ENCODE results near the gene CRYBB1.

The CRYBB1 gene

GRCh38 chr22:26564672-26565071 lies 53.2 kb downstream of the CRYBB1 start:
- Histone ChIP-seq H3K4me3 (ENCODE audit: low read depth, low read length) (no peak overlapping the region), H3K4me1 (ENCODE audit: control insufficient read depth, insufficient read depth, low read length) (peaks cover 54% of the 10 kb centered on the region), H3K27ac (ENCODE audit: low read depth, low read length) (no peak overlapping the region), H3K9me3 (ENCODE audit: control insufficient read depth, insufficient read depth, low read depth, low read length) (no peaks in the 10 kb centered on the region), H3K9ac (ENCODE audit: low read length) (no peak overlapping the region), H3K27me3 (ENCODE audit: control insufficient read depth, insufficient read depth, low read length) (no peaks in the 10 kb centered on the region), H3K36me3 (ENCODE audit: control insufficient read depth, insufficient read depth, low read length) (peaks cover 9% of the 10 kb centered on the region)

GRCh38 chr22:26564181-26564580 lies 53.6 kb downstream of the CRYBB1 start:
- Histone ChIP-seq H3K4me3 (ENCODE audit: low read depth, low read length) (no peak overlapping the region), H3K9me3 (ENCODE audit: control insufficient read depth, insufficient read depth, low read depth, low read length) (no peaks in the 10 kb centered on the region), H3K27me3 (ENCODE audit: control insufficient read depth, insufficient read depth, low read length) (no peaks in the 10 kb centered on the region), H3K9ac (ENCODE audit: low read length) (no peak overlapping the region), H3K27ac (ENCODE audit: low read depth, low read length) (no peak overlapping the region), H3K36me3 (ENCODE audit: control insufficient read depth, insufficient read depth, low read length) (peaks cover 9% of the 10 kb centered on the region), H3K4me1 (ENCODE audit: control insufficient read depth, insufficient read depth, low read length) (peaks cover 58% of the 10 kb centered on the region)

- peaks cover 9% of the 10 kb centered on the region for H3K36me3 ChIP-seq (ENCODE audit: control insufficient read depth, insufficient read depth, low read length)
- H3K4me3 ChIP-seq (ENCODE audit: low read depth, low read length): no peak overlapping the region
- H3K27ac ChIP-seq (ENCODE audit: low read depth, low read length): no peak overlapping the region
- no peaks in the 10 kb centered on the region for H3K9me3 ChIP-seq (ENCODE audit: control insufficient read depth, insufficient read depth, low read depth, low read length)
- H3K9ac ChIP-seq (ENCODE audit: low read length): no peak overlapping the region
- peaks cover 61% of the 10 kb centered on the region for H3K4me1 ChIP-seq (ENCODE audit: control insufficient read depth, insufficient read depth, low read length)
- H3K27me3 ChIP-seq (ENCODE audit: control insufficient read depth, insufficient read depth, low read length): no peaks in the 10 kb centered on the region
These were observed 54.8 kb downstream of the CRYBB1 start for GRCh38 chr22:26563022-26563421.

DNA sequence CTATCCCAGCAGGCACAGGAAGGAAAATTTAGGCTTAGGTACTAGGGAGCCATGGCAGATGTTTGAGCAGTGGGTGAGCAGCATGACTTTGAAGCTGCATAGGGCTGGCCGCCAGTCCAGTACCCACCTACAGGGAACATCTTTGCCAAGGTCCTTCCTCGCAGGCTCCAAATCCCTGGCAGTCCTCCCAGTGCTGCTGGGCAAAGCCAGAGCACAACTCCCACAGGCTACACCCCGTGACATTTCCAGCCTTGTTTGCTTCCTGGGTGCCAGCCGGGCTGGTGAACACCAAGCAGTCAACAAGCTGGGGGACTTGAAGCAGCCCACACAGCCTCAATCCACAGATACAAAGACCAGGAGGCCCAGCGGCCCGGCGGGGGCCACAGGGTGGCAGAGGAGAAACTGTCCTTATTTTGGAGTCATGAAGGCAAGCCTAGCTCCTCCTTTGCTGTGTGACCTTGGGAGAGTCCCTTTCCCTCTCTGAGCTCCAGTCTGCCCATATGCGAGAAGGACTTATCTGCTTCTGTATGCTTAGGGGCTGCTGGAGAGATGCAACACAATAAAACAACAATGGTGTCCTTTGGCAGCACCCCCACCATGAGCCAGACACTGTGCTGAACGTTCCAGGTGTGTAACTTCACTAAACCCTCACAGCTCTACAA lies 55.9 kb downstream of the CRYBB1 start:
- no peak overlapping the region for H3K4me3 ChIP-seq (ENCODE audit: low read depth, low read length)
- H3K4me1 ChIP-seq (ENCODE audit: control insufficient read depth, insufficient read depth, low read length): peaks cover 55% of the 10 kb centered on the region
- no peak overlapping the region for H3K27ac ChIP-seq (ENCODE audit: low read depth, low read length)
- no peaks in the 10 kb centered on the region for H3K27me3 ChIP-seq (ENCODE audit: control insufficient read depth, insufficient read depth, low read length)
- H3K36me3 ChIP-seq (ENCODE audit: control insufficient read depth, insufficient read depth, low read length): peaks cover 9% of the 10 kb centered on the region
- H3K9me3 ChIP-seq (ENCODE audit: control insufficient read depth, insufficient read depth, low read depth, low read length): no peaks in the 10 kb centered on the region
- H3K9ac ChIP-seq (ENCODE audit: low read length): no peak overlapping the region

DNA sequence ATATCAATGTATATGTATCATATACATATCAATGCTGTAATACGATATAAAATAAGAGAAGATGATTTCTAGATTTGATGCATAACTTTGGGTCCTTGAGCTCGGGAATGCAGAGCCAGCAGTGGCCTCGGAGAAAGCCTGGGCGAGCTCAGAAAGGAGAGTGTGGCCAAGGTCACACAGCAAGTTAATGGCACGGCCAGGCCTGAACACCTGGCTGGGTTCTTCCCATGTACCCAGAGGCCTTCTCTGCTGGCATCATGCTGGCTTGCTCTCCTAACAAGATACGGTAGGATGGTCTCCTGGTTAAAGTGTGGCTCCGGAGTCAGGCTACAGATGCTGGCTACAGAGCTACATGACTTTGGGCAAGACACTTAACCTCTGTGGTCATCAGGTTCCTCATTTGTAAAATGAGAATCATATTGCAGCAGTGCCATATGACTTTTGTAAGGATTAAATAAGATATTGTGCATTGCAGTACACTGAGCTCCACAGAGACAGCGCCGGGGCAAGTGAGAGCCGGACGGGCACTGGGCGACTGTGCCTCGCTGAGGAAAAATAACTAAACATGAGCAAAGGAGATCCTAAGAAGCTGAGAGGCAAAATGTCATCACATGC lies 57.8 kb downstream of the CRYBB1 start:
- H3K9me3 ChIP-seq (ENCODE audit: control insufficient read depth, insufficient read depth, low read depth, low read length): no peaks in the 10 kb centered on the region
- H3K27me3 ChIP-seq (ENCODE audit: control insufficient read depth, insufficient read depth, low read length): no peaks in the 10 kb centered on the region
- H3K4me1 ChIP-seq (ENCODE audit: control insufficient read depth, insufficient read depth, low read length): peaks cover 57% of the 10 kb centered on the region
- no peak overlapping the region for H3K4me3 ChIP-seq (ENCODE audit: low read depth, low read length)
- no peak overlapping the region for H3K27ac ChIP-seq (ENCODE audit: low read depth, low read length)
- H3K9ac ChIP-seq (ENCODE audit: low read length): no peak overlapping the region
- peaks cover 8% of the 10 kb centered on the region for H3K36me3 ChIP-seq (ENCODE audit: control insufficient read depth, insufficient read depth, low read length)

DNA sequence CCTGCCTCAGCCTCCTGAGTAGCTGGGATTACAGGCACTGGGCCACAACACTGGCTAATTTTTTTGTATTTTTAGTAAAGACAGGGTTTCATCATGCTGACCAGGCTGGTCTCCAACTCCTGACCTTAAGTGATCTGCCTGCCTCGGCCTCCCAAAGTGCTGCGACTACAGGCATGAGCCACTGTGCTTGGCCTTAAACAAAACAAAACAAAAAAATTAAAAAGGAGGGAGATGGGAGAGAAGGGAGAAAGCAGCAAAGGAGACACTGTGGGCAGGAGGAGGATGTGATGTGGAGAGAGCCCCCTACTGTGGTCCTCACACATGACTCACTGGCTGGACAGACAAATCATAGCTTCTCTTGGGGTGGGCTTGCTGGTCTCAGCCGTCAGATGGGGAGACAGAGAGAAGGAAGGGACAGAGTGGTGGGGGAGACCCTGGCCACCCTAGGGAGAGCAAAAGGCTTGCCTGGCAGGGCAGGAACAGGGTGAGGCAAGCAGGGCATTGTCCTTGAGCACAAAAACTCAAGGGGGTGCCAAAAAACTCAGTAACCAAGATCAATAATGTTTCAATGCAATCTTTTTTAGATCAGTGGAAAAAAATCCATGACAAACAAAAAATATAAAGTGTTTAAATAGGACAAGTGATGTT lies 59.5 kb downstream of the CRYBB1 start:
- Histone ChIP-seq H3K27ac (ENCODE audit: low read depth, low read length) (no peak overlapping the region), H3K36me3 (ENCODE audit: control insufficient read depth, insufficient read depth, low read length) (no peaks in the 10 kb centered on the region), H3K4me1 (ENCODE audit: control insufficient read depth, insufficient read depth, low read length) (peaks cover 57% of the 10 kb centered on the region)

GRCh38 chr22:26556904-26557303 lies 60.9 kb downstream of the CRYBB1 start:
- no peaks in the 10 kb centered on the region for H3K36me3 ChIP-seq (ENCODE audit: control insufficient read depth, insufficient read depth, low read length)
- H3K4me3 ChIP-seq (ENCODE audit: low read depth, low read length): no peak overlapping the region
- H3K27ac ChIP-seq (ENCODE audit: low read depth, low read length): no peak overlapping the region
- H3K9ac ChIP-seq (ENCODE audit: low read length): no peak overlapping the region
- peaks cover 66% of the 10 kb centered on the region for H3K4me1 ChIP-seq (ENCODE audit: control insufficient read depth, insufficient read depth, low read length)
- no peaks in the 10 kb centered on the region for H3K27me3 ChIP-seq (ENCODE audit: control insufficient read depth, insufficient read depth, low read length)
- no peaks in the 10 kb centered on the region for H3K9me3 ChIP-seq (ENCODE audit: control insufficient read depth, insufficient read depth, low read depth, low read length)

More for the DNA sequence above, 59.5 kb downstream of the CRYBB1 start:
- Histone ChIP-seq H3K4me3 (ENCODE audit: low read depth, low read length) (no peak overlapping the region), H3K9me3 (ENCODE audit: control insufficient read depth, insufficient read depth, low read depth, low read length) (no peaks in the 10 kb centered on the region), H3K27me3 (ENCODE audit: control insufficient read depth, insufficient read depth, low read length) (no peaks in the 10 kb centered on the region), H3K9ac (ENCODE audit: low read length) (no peak overlapping the region)

GRCh38 chr22:26555478-26555877 lies 62.3 kb downstream of the CRYBB1 start:
- Histone ChIP-seq H3K4me1 (ENCODE audit: control insufficient read depth, insufficient read depth, low read length) (peaks cover 76% of the 10 kb centered on the region), H3K9ac (ENCODE audit: low read length) (no peak overlapping the region), H3K27me3 (ENCODE audit: control insufficient read depth, insufficient read depth, low read length) (no peaks in the 10 kb centered on the region), H3K36me3 (ENCODE audit: control insufficient read depth, insufficient read depth, low read length) (no peaks in the 10 kb centered on the region), H3K27ac (ENCODE audit: low read depth, low read length) (peak overlapping the region; percentile 89), H3K4me3 (ENCODE audit: low read depth, low read length) (0 out of 2 replicates have a peak overlapping the region, but pooled peaks have one; percentile 15), H3K9me3 (ENCODE audit: control insufficient read depth, insufficient read depth, low read depth, low read length) (no peaks in the 10 kb centered on the region)

- peak overlapping the region; percentile 69 for H3K9ac ChIP-seq (ENCODE audit: low read length)
- 0 out of 2 replicates have a peak overlapping the region, but pooled peaks have one; percentile 15 for H3K4me3 ChIP-seq (ENCODE audit: low read depth, low read length)
- no peaks in the 10 kb centered on the region for H3K9me3 ChIP-seq (ENCODE audit: control insufficient read depth, insufficient read depth, low read depth, low read length)
- H3K27ac ChIP-seq (ENCODE audit: low read depth, low read length): peak overlapping the region; percentile 89
- H3K27me3 ChIP-seq (ENCODE audit: control insufficient read depth, insufficient read depth, low read length): no peaks in the 10 kb centered on the region
- no peaks in the 10 kb centered on the region for H3K36me3 ChIP-seq (ENCODE audit: control insufficient read depth, insufficient read depth, low read length)
- H3K4me1 ChIP-seq (ENCODE audit: control insufficient read depth, insufficient read depth, low read length): peaks cover 77% of the 10 kb centered on the region
These were observed 62.9 kb downstream of the CRYBB1 start for GRCh38 chr22:26554956-26555355.

- no peaks in the 10 kb centered on the region for H3K27me3 ChIP-seq (ENCODE audit: control insufficient read depth, insufficient read depth, low read length)
- no peaks in the 10 kb centered on the region for H3K36me3 ChIP-seq (ENCODE audit: control insufficient read depth, insufficient read depth, low read length)
- H3K27ac ChIP-seq (ENCODE audit: low read depth, low read length): no peak overlapping the region
- peaks cover 71% of the 10 kb centered on the region for H3K4me1 ChIP-seq (ENCODE audit: control insufficient read depth, insufficient read depth, low read length)
- H3K4me3 ChIP-seq (ENCODE audit: low read depth, low read length): no peak overlapping the region
- no peaks in the 10 kb centered on the region for H3K9me3 ChIP-seq (ENCODE audit: control insufficient read depth, insufficient read depth, low read depth, low read length)
- H3K9ac ChIP-seq (ENCODE audit: low read length): no peak overlapping the region
These were observed 64.6 kb downstream of the CRYBB1 start for GRCh38 chr22:26553056-26553752.

GRCh38 chr22:26552466-26552865 lies 65.4 kb downstream of the CRYBB1 start:
- Histone ChIP-seq H3K27me3 (ENCODE audit: control insufficient read depth, insufficient read depth, low read length) (no peaks in the 10 kb centered on the region), H3K9ac (ENCODE audit: low read length) (no peak overlapping the region), H3K4me3 (ENCODE audit: low read depth, low read length) (no peak overlapping the region), H3K4me1 (ENCODE audit: control insufficient read depth, insufficient read depth, low read length) (peaks cover 68% of the 10 kb centered on the region), H3K27ac (ENCODE audit: low read depth, low read length) (no peak overlapping the region), H3K36me3 (ENCODE audit: control insufficient read depth, insufficient read depth, low read length) (peaks cover 6% of the 10 kb centered on the region), H3K9me3 (ENCODE audit: control insufficient read depth, insufficient read depth, low read depth, low read length) (no peaks in the 10 kb centered on the region)
